Hepatic stellate cell (primary cell): Measurements from ENCODE around the gene RTF1.
"Not testable (repeated sequence)": the region's sequence is repeated elsewhere in the genome, so short reads cannot be mapped to it uniquely, and the experiment has no call there.

ENCODE experiments used
- DNase-seq: peaks from one replicate; pipeline ENCODE4 v3.0.0; 2011; ENCODE audit warnings: low spot score

RTF1 gene

DNA sequence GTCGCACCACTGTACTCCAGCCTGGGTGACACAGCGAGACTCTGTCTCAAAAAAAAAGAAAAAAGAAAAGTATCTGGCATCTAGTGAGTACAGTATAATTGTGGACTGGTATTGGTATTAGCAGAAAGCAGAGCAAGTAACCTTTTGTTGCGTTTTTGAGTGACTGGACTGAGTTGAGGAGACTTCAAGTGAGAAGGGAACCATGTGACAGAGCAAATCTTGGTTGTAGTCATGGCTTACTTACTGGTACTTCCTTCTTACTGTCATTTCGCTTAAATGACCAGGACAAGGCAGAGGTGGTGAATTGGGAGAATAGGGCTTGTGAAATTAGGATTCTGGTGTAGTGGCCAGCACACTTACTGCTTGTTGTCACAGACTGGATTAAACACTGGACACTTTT, 20.6 kb downstream of the RTF1 start:
- no peak for DNase-seq

DNA sequence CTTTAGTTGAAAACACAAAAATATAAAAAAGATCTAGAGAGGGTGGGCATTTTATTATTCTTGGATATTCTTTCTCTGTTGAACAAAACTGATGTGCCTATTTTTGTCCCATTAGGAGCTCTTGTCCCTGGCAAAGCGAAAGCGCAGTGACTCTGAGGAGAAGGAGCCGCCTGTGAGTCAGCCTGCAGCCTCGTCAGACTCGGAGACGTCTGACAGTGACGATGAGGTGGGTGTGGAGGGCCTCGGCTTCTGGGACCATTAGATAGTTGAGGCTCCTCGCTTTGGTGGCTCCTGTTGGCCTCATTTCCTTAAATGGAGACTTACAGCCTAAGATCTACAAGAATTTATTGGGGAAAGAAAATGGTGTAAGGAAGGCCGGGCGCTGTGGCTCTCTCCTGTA, 21.3 kb downstream of the RTF1 start:
- no peak for DNase-seq

DNA sequence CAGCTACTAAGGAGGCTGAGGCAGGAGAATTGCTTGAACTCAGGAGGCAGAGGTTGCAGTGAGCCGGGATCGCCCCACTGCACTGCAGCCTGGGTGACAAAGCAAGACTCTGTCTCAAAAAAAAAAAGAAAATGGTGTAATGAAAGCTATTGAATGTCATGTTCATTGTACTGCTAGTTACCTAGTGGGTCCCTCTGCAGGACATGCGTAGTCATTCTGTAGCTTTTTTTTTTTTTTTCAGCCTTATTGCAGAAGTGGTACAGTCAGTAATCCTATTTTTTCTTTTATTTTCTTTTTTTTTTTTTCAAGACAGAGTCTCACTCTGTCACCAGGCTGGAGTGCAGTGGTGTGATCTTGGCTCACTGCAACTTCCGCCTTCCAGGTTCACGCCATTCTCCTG, 21.9 kb downstream of the RTF1 start:
- not testable (repeated sequence) for DNase-seq

DNA sequence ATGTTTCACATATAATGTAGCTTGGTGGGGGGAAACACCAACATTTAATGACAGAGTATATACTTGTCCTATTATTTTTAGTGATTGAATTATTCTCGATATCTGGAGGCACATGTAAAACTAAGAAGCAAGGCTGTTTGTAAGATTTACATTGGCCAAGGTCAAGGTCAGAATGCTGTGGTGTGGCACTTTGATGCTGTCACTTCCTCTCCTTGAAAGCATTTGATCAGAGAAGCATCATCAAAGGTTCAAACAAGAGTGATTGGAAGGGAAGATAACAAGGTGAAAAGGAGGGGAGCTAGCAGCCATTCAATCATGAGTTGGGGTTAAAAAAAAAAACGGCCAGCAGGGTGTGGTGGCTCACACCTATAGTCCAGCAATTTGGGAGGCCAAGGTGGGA, 26.4 kb downstream of the RTF1 start:
- DNase-seq, result no peak

DNA sequence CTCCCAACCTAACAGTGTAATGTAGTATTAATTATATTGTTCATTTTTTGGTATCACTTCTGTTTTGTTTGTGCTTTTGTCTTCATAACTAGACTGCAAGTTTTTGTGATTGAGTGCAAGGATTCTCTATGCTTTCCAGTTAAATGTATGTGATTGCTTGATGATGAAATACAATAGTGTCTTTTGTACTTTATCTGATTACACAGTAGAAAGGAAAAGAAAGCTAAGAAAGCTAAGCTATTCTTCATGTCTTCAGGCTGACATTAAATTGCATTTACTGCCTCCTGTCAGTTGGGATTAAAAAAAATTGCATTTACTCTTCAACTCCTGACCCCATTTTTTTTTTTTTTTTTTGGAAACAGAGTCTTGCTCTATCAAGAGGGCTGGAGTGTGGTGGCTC, 28.5 kb downstream of the RTF1 start:
- DNase-seq, result no peak

DNA sequence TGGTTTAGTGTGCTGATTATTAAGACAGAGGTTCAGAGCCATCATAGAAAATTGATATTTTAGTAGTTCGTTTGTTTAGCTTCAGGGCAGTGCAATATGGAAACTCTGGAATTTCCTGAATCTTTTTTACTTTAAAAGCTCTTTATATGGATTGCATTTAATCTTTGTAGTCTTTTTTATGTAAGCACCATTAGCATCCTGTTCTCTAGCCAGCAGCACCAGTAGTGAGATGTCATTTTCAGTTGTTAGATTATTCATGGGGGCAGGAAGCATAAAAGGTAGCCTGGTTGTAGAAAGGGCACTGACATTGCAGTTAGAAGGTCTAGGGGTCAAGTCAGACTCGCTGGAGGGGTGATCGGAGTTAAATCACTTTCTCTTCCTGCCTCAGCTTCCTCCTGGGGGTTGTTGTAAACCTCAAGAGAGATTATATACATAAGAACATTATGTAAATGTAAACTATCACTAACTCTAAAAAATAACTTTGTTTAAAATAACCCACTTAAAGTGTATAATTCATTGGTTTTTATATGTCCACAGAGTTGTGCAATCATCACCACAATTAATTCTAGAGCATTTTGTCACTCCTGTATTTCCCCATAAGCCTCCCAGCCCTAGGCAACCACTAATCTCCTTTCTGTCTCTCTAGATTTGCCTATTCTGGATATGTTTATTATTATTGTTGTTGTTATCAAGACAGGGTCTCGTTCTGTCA, 45.3 kb downstream of the RTF1 start:
- DNase-seq, result no peak

DNA sequence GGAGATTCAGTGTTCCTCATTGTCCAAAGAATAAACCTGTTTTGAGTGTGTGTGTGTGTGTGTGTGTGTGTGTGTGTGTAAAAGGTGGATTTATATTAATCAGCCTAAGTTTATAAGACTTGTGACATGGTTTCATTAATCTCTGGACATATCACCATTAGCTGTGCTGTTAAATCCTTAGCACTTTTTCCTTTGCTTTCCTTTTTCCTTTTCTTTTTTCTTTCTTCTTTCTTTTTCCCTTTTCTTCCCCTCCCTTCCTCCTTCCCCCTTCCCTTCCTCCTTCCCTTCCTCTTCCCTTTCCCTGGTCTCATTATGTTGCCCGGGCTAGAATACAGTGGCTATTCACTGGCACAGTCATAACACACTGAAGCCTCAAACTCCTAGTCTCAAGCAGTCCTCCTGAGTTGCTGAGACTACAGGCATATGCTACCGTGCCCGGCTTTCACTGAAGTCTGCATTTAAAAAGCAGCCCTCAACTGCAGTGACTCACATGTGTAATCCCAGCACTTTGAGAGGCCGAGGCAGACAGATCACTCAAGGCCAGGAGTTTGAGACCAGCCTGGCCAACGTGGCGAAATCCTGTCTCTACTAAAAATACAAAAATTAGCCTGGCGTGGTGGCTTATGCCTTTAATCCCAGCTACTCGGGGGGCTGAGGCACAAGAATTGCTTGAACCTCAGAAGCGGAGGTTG, 48.1 kb downstream of the RTF1 start:
- DNase-seq, result no peak

DNA sequence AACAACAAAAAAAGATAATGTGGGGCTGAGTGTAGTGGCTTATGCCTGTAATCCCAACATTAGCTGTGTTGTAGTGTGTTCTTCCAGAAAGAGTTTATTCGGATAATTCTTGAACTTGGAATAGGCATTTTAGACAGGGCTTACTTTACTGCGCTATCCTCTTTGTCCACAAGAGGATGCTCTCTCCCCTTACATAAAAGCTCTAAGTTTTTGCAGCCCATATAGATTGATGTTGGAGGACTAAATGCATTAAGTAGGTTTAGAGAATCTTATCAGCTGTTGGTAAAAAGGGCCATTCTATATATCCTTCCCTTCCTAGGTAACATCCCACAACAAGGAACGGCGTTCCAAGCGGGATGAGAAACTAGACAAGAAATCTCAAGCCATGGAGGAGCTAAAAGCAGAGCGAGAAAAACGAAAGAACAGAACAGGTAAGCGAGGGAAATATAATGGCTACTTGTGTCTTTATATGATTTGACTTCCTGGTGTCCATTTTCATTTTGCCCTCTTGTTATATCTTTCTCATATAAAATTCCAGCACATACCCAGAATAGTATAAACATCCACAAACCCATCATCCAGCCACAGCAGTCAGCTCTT, 49.0 kb downstream of the RTF1 start:
- peak; percentile 40 for DNase-seq

DNA sequence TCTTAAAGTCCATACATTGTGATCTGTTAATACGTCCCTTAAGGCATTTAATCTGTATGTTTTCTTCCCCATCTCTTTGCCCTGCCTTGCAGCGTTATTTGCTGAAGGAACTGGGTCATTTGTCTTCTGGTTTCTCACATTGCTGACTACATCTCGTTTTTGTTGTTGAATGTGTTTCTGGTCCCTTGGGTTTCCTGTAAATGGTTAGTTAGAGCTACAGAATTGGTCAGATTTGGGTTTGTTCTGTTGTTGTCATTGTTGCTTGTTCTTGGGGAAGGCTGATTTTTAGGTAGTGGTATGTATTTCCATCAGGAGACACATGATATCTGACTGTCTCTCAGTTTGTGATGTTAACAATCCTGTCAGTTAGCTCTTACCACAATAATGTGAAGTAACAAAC, 49.8 kb downstream of the RTF1 start:
- no peak for DNase-seq

DNA sequence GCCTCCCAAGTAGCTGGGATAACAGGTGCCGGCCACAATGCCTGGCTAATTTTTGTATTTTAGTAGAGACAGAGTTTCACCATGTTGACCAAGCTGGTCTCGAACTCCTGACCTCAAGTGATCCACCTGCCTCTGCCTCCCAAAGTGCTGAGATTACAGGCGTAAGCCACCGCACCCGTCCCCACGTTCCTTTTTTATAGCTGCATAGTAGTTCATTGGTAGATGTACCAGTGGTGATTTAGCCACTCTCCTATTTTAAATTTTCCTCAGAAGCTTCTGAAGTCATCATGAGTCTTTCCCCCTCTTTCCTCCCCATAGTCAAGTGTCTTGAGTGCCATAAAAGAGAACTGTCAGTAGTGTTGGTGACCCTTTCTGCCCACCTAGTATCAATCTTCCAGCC, 52.7 kb downstream of the RTF1 start:
- DNase-seq, result not testable (repeated sequence)

DNA sequence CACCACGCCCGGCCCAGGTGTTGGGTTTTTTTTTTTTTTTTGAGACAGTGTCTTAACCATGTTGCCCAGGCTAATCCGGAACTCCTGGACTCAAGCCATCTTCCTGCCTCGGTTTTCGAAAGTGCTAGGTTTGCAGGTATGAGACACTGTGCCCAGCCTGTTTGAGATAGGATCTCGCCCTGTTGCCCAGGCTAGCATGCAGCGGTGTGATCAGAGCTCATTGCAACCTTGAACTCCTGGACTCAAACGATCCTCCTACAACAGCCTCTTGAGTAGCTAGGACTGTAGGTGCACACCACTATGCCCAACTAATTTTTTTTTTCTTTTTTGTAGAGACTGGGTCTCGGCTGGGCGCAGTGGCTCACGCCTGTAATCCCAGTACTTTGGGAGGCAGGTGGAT, 56.5 kb downstream of the RTF1 start:
- DNase-seq, result no peak

DNA sequence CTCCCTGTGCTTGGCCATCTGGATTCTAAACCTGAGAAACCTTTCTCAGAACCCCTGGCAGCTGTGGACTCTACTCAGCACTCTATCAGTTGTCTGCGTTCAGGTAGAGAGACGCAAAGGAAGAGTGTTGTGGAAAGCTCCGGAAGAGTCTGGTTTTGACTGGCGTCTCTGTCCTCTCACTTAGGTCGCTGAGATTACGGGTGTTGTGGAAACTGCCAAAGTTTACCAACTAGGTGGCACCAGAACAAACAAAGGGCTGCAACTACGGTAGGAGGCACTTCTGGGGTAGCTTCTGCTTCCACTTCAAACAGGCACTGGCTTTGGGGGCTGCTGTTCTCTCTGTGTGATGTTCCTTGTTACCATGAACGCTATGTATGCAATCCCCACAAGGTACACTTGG, 57.5 kb downstream of the RTF1 start:
- no peak for DNase-seq

DNA sequence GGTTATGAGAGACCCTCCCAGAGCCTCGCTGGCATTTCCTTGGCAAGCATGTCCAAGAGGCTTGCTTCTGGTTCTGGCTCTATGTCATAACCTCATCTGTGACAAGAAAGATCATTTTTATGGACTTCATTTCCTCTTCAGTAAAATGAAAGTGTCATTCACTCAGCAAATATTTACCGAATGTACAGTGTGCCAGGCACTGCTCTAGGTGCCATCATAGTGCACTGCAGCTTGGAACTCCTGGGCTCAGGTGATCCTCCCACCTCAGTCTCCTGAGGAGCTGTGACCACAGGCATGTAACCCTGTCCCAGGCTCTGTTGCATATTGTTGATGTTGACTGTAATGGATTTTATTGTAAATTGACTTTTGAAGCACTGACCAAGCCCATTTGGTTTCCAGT, 58.0 kb downstream of the RTF1 start:
- DNase-seq, result no peak

DNA sequence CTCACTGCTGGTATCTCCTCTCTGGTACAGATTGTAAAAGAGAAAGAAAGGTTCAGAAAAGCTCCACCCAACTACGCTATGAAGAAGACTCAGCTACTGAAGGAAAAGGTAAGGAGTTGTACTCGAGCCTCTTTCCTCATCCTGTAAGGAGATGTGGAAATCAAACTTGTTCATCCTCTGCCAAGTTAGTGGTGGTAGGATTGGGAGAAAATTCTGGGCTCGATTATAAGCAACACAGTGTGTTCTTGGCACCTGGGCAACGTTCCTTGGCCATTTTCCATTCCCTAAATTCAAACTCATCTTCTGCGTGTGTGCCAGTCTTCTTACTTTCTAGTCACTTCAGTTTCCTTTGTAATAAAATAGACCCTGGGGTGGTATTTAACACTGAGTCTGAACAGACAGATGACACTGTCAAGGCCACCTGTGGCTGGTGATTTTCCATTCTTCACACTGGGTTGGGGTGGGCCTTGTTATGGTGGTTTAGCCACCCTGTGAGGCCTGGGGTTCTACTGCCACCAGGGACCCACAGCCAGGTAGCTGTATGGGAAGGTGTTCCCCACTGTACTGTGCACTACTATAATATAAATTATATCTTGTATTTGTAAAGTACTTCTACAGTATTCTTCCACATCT, 59.6 kb downstream of the RTF1 start:
- DNase-seq, result no peak

DNA sequence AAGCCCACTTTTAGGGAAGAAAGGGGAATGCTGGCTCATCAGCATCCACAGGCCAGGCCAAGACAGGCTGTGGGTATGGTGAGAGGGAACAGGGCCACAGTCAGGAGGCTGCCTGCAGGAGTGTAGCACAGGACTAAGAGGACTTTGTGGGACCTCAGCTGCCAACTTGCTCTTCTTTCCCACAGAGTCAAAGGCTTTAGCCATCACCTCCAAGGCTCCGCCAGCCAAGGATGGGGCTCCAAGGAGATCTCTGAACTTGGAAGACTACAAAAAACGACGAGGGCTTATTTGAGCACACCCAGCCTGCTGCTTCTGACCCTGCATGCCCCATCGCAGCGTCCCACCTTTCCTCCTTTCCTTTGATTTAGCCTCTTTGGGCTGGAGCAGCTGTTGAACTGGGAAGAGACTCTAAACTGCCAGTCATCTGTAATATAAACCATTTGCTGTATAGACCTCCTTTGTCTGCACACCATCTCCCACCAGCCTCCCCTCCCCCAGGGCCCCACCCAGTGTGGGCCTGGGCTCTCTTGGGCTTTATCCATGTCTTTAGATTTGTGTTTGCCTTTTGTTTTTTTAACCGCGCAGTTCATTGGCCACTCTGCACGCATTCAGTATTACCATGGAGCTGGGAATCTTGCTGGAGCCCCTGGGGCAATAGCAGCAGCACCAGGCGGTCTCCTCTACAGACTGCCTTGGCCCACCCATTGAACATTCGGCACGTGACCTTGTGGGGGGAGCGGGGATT, 63.7 kb downstream of the RTF1 start:
- no peak for DNase-seq

DNA sequence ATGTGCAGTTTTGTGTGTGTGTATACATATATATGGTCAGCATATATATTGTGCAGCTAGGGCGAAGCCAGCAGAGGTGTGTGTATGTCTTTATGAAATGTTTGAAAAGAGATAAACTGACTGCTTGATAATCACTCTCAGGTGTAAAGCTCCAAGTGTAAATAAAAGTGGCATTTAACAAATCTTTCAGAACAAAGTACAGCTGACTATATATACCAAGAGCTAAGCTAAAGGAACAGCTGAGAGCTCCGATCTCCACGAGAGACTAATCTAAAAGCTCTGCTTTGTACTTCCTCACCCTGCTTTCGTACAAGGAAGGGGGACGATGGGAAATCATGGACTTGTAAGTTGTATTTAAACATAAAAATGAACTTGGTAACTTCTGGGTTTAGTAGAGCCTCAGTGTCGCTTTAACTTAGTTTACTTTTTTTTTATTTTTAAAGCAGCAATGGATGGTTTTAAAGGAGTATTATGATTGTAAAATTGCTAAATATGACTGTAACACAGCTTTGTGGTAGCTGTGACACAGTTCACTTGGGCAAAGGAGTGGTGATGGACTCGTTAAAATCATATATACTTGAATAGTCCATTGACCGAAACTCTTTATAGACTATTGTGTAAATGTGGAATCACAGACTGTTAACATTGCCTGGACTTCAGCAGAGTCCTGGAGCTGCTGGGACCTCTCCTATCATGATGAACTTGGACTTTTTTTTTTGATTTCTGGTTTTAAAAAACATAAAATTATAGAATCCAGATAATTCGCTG, 65.4 kb downstream of the RTF1 start:
- DNase-seq, result no peak

DNA sequence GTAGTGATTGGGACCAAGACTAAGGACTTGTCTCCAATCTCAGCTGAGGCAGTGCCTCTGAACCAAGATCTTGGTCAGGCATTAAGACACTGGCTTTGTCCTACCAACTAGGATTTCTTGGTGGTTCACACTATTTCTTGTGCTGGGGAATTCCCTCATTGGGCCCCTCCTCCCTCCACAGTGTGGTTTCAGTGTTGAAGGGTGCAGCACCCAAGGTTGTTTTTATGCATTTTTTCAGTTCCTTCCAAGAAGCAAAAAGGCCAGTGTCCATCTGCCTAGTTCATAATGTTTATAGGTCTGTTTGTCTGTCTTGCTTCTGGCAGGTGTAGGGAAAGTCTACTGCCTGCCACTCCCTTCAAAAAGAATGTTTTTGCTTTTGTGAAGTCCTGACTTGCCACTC, 66.2 kb downstream of the RTF1 start:
- no peak for DNase-seq

DNA sequence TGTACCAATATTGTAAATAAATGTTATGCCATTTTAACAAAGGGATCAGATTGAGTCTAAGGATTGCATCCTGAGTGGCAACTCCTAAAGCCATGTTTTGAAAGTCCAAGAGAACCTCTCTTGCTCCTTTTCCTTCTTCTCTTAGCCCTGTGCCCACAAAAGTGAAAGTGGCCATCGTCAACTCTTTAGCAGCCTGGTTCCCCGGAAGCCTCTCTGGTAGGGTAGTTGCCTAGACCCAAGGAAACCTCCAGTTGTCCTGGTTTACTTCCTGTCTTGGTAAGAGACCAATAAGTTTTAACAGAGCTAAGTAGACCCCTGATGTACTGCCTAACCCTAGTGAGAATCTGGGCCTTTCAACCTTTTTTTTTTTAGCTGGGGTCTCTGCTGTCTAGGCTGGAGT, 66.6 kb downstream of the RTF1 start:
- no peak for DNase-seq

DNA sequence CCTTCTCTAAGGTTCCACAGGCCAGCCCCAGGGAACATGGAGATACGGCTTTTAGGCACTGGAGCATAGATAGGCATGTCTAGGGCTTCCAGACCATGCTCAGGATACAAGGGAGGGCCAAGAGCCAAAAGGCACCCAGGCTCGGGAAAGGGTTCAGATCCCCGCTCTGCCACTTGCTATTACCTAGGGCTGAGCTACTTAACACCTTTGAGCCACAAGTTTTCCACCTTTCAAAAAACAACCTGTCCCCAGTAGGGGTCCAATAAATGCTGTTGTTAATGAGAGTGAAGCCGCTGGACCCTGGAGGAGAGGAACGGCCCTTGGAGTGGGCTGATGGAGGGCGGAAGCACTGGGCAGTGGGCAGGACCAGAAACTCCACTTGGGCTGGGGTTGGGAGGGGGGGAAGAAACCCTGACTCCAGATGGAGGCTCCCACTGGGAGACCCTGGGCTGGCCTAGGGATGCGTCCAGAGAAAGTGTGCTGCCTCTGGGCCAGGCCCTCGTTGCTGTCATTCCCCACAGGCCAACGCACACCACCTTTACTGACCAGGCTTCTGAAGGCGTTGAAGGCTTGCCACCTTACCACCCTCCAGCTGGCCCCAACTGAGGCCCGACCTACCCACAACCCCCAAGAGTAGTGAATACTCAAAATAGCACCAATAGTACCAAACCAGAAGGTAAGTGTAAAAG, 68.2 kb downstream of the RTF1 start:
- no peak for DNase-seq

DNA sequence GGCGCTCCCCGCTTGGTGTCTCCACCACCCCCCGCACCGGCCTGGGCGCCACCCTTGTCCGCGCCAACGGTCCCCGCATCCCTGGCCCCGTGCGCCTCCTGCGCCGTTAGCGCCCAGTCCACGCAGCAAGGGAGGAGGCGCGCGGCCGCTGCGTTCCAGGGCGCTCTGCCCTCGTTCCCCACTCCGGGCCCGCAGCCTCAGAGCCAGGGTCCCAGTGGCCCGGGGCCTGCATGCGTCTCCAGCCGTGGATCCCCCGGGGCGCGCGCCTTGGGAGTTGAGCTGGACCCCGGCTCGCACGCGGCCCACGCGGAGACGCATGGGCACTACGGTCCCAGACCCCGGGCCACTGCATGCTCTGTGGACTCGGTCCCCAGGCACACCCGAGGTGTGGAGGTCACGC, 69.4 kb downstream of the RTF1 start:
- DNase-seq, result no peak

DNA sequence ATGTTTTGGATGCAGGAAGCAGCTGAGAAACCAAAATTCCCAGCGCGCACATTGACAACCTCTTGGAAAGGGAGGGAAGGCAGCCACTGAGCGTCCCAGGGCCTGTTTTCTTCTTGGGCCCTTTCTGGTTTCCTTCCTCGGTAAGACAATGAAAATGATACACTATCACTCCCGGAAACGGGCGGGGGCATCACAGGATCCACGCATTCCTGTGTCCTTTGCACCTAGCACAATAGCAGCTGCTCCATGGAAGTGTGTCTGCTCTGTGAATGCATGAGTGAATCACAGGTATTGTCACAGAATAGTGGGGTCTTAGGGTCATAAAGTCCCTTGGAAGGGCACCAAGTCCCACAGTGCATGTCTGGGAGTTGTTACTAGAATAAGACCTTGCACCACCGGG, 70.5 kb downstream of the RTF1 start:
- DNase-seq, result no peak
